Measurements from ENCODE around the gene LDHD.
"Not testable (repeated sequence)": the region's sequence is repeated elsewhere in the genome, so short reads cannot be mapped to it uniquely, and the experiment has no call there.

Gene LDHD

GRCh38 chr16:75099075-75099667, 17.4 kb downstream of the LDHD start:
- DNase-seq (ENCODE audit: low read depth), result no peak

- peak; percentile 48 for DNase-seq (ENCODE audit: low read depth)
Observed at GRCh38 chr16:75097941-75098901, 18.4 kb downstream of the LDHD start.

- DNase-seq (ENCODE audit: low read depth), result no peak
Observed at GRCh38 chr16:75097191-75097761, 19.3 kb downstream of the LDHD start.

GRCh38 chr16:75096656-75097055, 19.9 kb downstream of the LDHD start:
- DNase-seq (ENCODE audit: low read depth), result no peak

GRCh38 chr16:75095204-75095621, 21.4 kb downstream of the LDHD start:
- no peak for DNase-seq (ENCODE audit: low read depth)

GRCh38 chr16:75093598-75094540, 22.7 kb downstream of the LDHD start:
- no peak for DNase-seq (ENCODE audit: low read depth)

GRCh38 chr16:75092777-75093176, 23.8 kb downstream of the LDHD start:
- no peak for DNase-seq (ENCODE audit: low read depth)

GRCh38 chr16:75091619-75092018, 25.0 kb downstream of the LDHD start:
- not testable (repeated sequence) for DNase-seq (ENCODE audit: low read depth)

GRCh38 chr16:75090899-75091298, 25.7 kb downstream of the LDHD start:
- DNase-seq (ENCODE audit: low read depth), result not testable (repeated sequence)

GRCh38 chr16:75089486-75090202, 26.9 kb downstream of the LDHD start:
- DNase-seq (ENCODE audit: low read depth), result no peak

GRCh38 chr16:75088934-75089333, 27.6 kb downstream of the LDHD start:
- DNase-seq (ENCODE audit: low read depth), result no peak

- DNase-seq (ENCODE audit: low read depth), result no peak
Observed at GRCh38 chr16:75088216-75088615, 28.4 kb downstream of the LDHD start.

GRCh38 chr16:75087375-75087979, 29.1 kb downstream of the LDHD start:
- no peak for DNase-seq (ENCODE audit: low read depth)

GRCh38 chr16:75086688-75087374, 29.7 kb downstream of the LDHD start:
- DNase-seq (ENCODE audit: low read depth), result no peak

GRCh38 chr16:75086281-75086680, 30.3 kb downstream of the LDHD start:
- DNase-seq (ENCODE audit: low read depth), result no peak

GRCh38 chr16:75085556-75085955, 31.0 kb downstream of the LDHD start:
- DNase-seq (ENCODE audit: low read depth), result no peak

GRCh38 chr16:75083813-75084212, 32.8 kb downstream of the LDHD start:
- DNase-seq (ENCODE audit: low read depth), result no peak

GRCh38 chr16:75081179-75081859, 35.3 kb downstream of the LDHD start:
- DNase-seq (ENCODE audit: low read depth), result no peak

GRCh38 chr16:75080205-75081029, 36.2 kb downstream of the LDHD start:
- DNase-seq (ENCODE audit: low read depth), result no peak

Measured in activated T-helper 1 cell treated with Interleukin-2 at 50 U/mL for 16 hours (primary cell).